Common myeloid progenitor, CD34-positive (primary cell): ENCODE results near the gene NENF.
"Not testable (repeated sequence)": the region's sequence is repeated elsewhere in the genome, so short reads cannot be mapped to it uniquely, and the experiment has no call there.

Experiments
- CTCF ChIA-PET: fragments of 350-600 bp; sonication (Branson Sonifier 250); formaldehyde crosslinking; loops from one replicate; lab custom pipeline; 2021; ENCODE audit warnings: antibody characterized with exemption; lab: Charles Lee
- POLR2A ChIA-PET: fragments of 350-600 bp; sonication (Branson Sonifier 250); formaldehyde crosslinking; loops from one replicate; lab custom pipeline; 2021; ENCODE audit warnings: antibody characterized with exemption; lab: Charles Lee
- DNase-seq, 3 donors: peaks; one replicate each; pipeline versions ENCODE4 v3.0.0 to v3.0.0-alpha.2; 2013
- H3K27ac ChIP-seq, 2 experiments: 1 replicate in 1 of 2; 2 replicates in 1 of 2; pipeline ENCODE4 v1.7.0; 2013; ENCODE audit warnings: inconsistent platforms in 2 of 2, low read length in 2 of 2, mild to moderate bottlenecking in 2 of 2, low read depth in 1 of 2, moderate library complexity in 1 of 2; ENCODE audit not compliant: severe bottlenecking in 2 of 2, insufficient read depth in 1 of 2, poor library complexity in 1 of 2
- H3K27me3 ChIP-seq, 5 experiments: replicated peaks in 2 of 5; 1 replicate in 3 of 5; 2 replicates in 2 of 5; pipeline versions ENCODE4 v1.6.1 to v1.7.0; 2013; ENCODE audit warnings: low read length in 4 of 5, mild to moderate bottlenecking in 2 of 5, moderate library complexity in 2 of 5, inconsistent platforms in 1 of 5; ENCODE audit not compliant: insufficient read depth in 5 of 5, control insufficient read depth in 4 of 5
- H3K36me3 ChIP-seq, 4 experiments: 1 replicate in 2 of 4; 2 replicates in 2 of 4; pipeline versions ENCODE4 v1.6.1 to v1.7.0; 2013; ENCODE audit warnings: low read length in 3 of 4, control low read depth in 1 of 4, mild to moderate bottlenecking in 1 of 4; ENCODE audit not compliant: control insufficient read depth in 4 of 4, insufficient read depth in 4 of 4
- H3K4me1 ChIP-seq, 4 experiments: 1 replicate in 3 of 4; 2 replicates in 1 of 4; pipeline versions ENCODE4 v1.6.1 to v1.7.1; 2013; ENCODE audit warnings: low read length in 3 of 4, mild to moderate bottlenecking in 3 of 4, control low read depth in 1 of 4, inconsistent platforms in 1 of 4, moderate library complexity in 1 of 4; ENCODE audit not compliant: control insufficient read depth in 4 of 4, insufficient read depth in 4 of 4; ENCODE audit errors: control extremely low read depth in 1 of 4
- H3K4me3 ChIP-seq, 7 experiments: 1 replicate in 4 of 7; 2 replicates in 3 of 7; pipeline versions ENCODE4 v1.5.1 to v1.7.0; 2013; ENCODE audit warnings: mild to moderate bottlenecking in 7 of 7, low read length in 6 of 7, moderate library complexity in 6 of 7, inconsistent platforms in 2 of 7, low read depth in 2 of 7, control low read depth in 1 of 7; ENCODE audit not compliant: insufficient read depth in 4 of 7, control insufficient read depth in 1 of 7; ENCODE audit errors: extremely low read depth in 1 of 7
- H3K9me3 ChIP-seq, 5 experiments: 1 replicate in 4 of 5; 2 replicates in 1 of 5; pipeline versions ENCODE4 v1.6.1 to v1.7.1; 2013; ENCODE audit warnings: low read length in 4 of 5, mild to moderate bottlenecking in 2 of 5, inconsistent platforms in 1 of 5, low read depth in 1 of 5, moderate library complexity in 1 of 5; ENCODE audit not compliant: control insufficient read depth in 4 of 5, insufficient read depth in 2 of 5; ENCODE audit errors: control extremely low read depth in 1 of 5
- WGBS: methylation state at CpG from one replicate; pipeline ENCODE4 v1.1.5; 2013; ENCODE audit not compliant: insufficient coverage; 5-methylcytosine and 5-hydroxymethylcytosine counted together

NENF gene

GRCh38 chr1:212471286-212471685 lies 38.6 kb downstream of the NENF start:
- Histone ChIP-seq H3K4me3 (no peak overlapping the region), H3K27ac (no peak overlapping the region), H3K4me1 (no peaks in the 10 kb centered on the region), H3K9me3 (no peaks in the 10 kb centered on the region), H3K27me3 (no peaks in the 10 kb centered on the region), H3K36me3 (no peaks in the 10 kb centered on the region)
- POLR2A ChIA-PET, result no interaction called here
- CTCF ChIA-PET, result interaction anchor here (1.2 to 9.3 kb wide), 3 partner anchors 16 to 401 kb away, joined by 3 to 70 read pairs (median 4); no protein-coding TSS in a partner anchor
- no peak for DNase-seq
- whole genome bisulfite sequencing, result 100% methylated on average over 3 of the region's 3 CpGs

- H3K9me3 ChIP-seq, result no peaks in the 10 kb centered on the region
- no peak overlapping the region for H3K27ac ChIP-seq
- no peaks in the 10 kb centered on the region for H3K36me3 ChIP-seq
- DNase-seq, result no peak
- H3K4me3 ChIP-seq, result no peak overlapping the region
- H3K27me3 ChIP-seq, result no peaks in the 10 kb centered on the region
- no peaks in the 10 kb centered on the region for H3K4me1 ChIP-seq
- CTCF ChIA-PET, result interaction anchor here (1.6 kb wide), 1 partner anchor 15 kb away, joined by 4 read pairs; no protein-coding TSS in a partner anchor
- POLR2A ChIA-PET, result no interaction called here
- WGBS, result 98% methylated on average over 14 of the region's 17 CpGs
Measured at GRCh38 chr1:212471891-212472675, 39.4 kb downstream of the NENF start.

GRCh38 chr1:212473729-212474128 lies 41.0 kb downstream of the NENF start:
- no peak overlapping the region for H3K27ac ChIP-seq
- ChIA-PET POLR2A (no interaction called here), CTCF (interaction anchor here (1.0 to 1.6 kb wide), 4 partner anchors 10 to 308 kb away, joined by 3 to 4 read pairs (median 4); no protein-coding TSS in a partner anchor)
- H3K4me3 ChIP-seq, result no peak overlapping the region
- no peaks in the 10 kb centered on the region for H3K9me3 ChIP-seq
- 96% methylated on average over 9 of the region's 9 CpGs for WGBS
- H3K36me3 ChIP-seq, result no peaks in the 10 kb centered on the region
- DNase-seq, result no peak
- no peaks in the 10 kb centered on the region for H3K27me3 ChIP-seq
- peaks cover 0 to 7% (median 0%) of the 10 kb centered on the region in 4 experiments for H3K4me1 ChIP-seq

- ChIA-PET CTCF (interaction anchor here (0.7 to 1.5 kb wide), 4 partner anchors 20 to 307 kb away, joined by 3 to 4 read pairs (median 4); no protein-coding TSS in a partner anchor), POLR2A (no interaction called here)
- Histone ChIP-seq H3K4me1 (peaks cover 0 to 7% (median 0%) of the 10 kb centered on the region in 4 experiments), H3K36me3 (no peaks in the 10 kb centered on the region), H3K4me3 (no peak overlapping the region), H3K27ac (no peak overlapping the region), H3K27me3 (no peaks in the 10 kb centered on the region), H3K9me3 (no peaks in the 10 kb centered on the region)
- WGBS, result 92% methylated on average over 2 of the region's 4 CpGs
- no peak for DNase-seq
Measured at GRCh38 chr1:212475151-212475550, 42.4 kb downstream of the NENF start.

GRCh38 chr1:212475831-212476230 lies 43.1 kb downstream of the NENF start:
- H3K27me3 ChIP-seq, POLR2A ChIA-PET, H3K4me3 ChIP-seq, H3K4me1 ChIP-seq, H3K9me3 ChIP-seq, DNase-seq, H3K36me3 ChIP-seq, H3K27ac ChIP-seq: not testable (repeated sequence)
- WGBS, result no CpG with 5 or more reads among the region's 3 CpGs
- CTCF ChIA-PET, result interaction anchor here (1.4 to 3.2 kb wide), 3 partner anchors 20 to 306 kb away, joined by 4 to 20 read pairs (median 4); no protein-coding TSS in a partner anchor

GRCh38 chr1:212477014-212477679 lies 44.4 kb downstream of the NENF start:
- Histone ChIP-seq H3K4me1 (peaks cover 0 to 7% (median 0%) of the 10 kb centered on the region in 4 experiments), H3K9me3 (no peaks in the 10 kb centered on the region), H3K27ac (no peak overlapping the region), H3K27me3 (no peaks in the 10 kb centered on the region), H3K36me3 (no peaks in the 10 kb centered on the region), H3K4me3 (no peak overlapping the region)
- DNase-seq, result peak; percentile 85 to 92 (median 88)
- POLR2A ChIA-PET, result interaction anchor here (0.7 to 1.2 kb wide), 2 partner anchors 12 to 131 kb away, joined by 4 to 5 read pairs; partner anchors contain the start of gene ATF3
- WGBS, result 19% methylated on average over 6 of the region's 12 CpGs
- CTCF ChIA-PET, result interaction anchor here (0.7 to 4.6 kb wide), 40 partner anchors 8 to 518 kb away, joined by 3 to 25 read pairs (median 5); partner anchors contain the start of gene ATF3
